NCI-H128 (cell line): ENCODE data around the gene URB1.
A peak's percentile ranks its signal among the peaks of the same experiment; 100 is the strongest.
"Not testable (repeated sequence)": the region's sequence is repeated elsewhere in the genome, so short reads cannot be mapped to it uniquely, and the experiment has no call there.

Experiments
- DNase-seq: peaks from one replicate; lab custom pipeline; 2025; ENCODE audit not compliant: unreplicated experiment; lab: John Stamatoyannopoulos, UW

Gene URB1

DNA sequence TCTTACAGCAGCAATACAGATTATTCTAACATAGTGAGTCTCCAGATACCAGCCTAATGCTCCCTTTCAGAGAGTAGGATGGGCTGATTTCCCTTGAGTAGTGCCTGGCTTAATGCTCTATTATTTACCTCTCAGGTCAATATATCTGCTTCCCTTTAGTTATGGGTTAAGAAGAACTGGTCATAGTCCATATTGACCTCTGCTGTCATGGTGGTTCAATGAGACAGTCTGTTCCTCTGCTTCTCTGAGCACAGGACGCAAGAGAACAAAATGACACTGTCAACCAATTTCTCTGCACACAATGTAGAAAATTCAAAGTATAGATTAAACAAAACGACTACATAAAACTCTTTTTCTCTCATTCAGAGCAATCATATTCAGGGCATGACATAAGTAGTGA is 91.2 kb downstream of the URB1 start:
- DNase-seq: no peak

DNA sequence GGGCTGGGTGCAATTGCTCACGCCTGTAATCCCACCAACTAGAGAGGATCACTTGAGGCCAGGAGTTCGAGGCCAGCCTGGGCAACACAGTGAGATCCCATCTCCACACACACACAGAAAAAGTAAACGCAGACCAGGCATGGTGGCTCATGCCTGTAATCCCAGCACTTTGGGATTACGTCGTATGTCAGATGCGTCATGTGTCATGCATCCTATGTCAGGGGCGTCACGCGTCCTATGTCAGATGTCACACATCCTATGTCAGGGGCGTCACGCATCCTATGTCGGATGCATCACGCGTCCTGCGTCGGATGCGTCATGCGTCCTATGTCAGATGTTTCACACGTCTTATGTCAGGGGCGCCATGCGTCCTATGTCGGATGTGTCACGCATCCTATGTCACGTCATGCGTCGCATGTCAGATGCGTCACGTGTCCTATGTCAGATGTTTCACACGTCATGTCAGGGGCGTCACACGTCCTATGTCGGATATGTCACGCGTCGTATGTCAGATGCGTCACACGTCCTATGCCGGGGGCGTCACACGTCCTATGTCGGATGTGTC is 92.6 kb downstream of the URB1 start:
- no peak for DNase-seq

DNA sequence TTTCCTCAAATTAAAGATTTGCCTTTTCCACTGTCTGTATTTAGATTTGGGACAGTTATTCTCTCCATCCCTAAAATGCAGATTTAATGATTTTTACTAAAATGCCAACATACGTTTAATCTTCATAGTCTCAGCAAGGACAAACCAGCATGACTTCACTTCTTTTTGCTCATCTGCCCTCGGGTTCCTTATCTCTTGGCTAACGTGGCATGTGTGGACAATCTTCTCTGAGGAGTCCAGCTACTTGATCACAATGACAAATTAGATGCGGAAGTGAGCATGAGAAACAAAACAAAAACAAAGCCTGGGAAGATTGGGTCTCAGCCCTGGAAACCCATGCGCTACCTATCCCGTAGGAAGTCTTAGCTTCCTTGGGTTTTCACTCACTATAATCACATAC is 93.1 kb downstream of the URB1 start:
- no peak for DNase-seq

DNA sequence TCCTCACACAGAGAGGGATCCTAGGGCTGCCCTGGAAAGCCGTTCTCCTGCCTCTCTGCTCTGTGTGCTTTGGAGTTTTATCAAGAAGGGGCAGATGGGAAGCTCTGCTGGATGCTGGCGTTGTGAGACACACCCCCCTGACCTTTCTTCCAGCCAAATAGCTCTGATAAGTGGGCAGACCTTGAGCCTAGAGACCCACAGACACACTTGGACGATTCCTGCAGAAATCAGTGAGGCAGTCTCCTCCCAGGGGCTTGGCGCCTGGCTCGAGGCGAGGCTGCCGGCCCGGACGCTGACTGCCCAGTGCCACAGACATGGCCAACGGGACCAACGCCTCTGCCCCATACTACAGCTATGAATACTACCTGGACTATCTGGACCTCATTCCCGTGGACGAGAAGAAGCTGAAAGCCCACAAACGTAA is 94.1 kb downstream of the URB1 start, which contains the start of gene MRAP:
Gene MRAP (plus strand): TSS at position 198 of the 424 bp plus-strand sequence. CDS start 117 bp downstream, at position 315.
- no peak for DNase-seq

DNA sequence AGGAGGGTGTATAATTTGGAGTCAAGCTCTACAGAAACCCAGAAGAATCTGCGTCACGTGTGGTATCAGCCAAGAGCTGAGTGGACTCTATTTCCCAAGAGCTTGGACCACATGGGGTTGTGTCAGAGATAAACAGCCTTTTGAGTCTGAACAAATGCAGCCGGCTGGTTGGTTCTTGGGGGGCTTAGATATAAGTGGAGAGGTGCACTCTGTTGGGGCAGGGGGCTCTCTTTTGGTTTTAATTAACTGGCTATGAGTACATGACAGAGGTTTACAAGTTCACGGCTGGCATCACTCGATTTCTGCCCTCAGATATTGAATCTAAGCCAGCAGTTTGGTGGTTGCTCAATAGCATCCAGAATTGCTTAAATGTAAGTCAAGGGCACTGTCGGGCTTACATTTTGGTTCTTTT is 94.7 kb downstream of the URB1 start:
- no peak for DNase-seq

DNA sequence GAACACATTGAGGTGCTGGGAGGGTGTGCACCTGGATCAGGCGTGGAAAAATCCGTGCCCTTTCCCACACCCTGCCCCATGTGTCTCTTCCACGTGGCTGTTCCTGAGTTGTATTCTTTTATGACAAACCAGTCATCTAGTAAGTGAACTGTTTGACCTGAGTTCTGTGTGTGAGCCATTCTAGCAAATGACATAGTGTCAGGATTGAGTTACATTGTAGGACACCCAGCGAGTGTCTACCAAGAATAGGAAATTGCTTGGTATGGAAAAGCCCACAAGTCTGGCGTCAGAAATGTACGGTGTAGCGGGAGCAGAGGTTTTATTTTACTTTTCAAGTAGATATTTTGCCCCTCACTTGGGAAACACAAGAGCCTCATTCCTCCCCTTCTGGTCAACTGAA is 95.4 kb downstream of the URB1 start:
- DNase-seq: no peak

DNA sequence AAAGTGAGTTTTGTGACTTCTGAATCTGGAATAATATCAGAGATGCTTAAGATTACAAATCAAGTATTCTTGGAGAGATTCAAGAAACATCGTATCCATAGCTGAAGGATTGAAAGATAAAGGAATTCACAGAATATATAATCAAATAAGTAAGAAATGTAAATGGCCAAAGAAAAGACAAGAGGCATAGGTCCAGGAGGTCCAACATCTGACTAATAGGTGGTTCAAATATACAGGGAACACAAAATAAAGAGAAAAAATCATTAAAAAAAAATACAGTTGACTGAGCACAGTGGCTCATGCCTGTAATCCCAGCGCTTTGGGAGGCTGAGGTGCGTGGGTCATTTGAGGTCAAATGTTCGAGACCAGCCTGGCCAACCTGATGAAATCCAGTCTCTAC is 107.3 kb downstream of the URB1 start:
- no peak for DNase-seq

DNA sequence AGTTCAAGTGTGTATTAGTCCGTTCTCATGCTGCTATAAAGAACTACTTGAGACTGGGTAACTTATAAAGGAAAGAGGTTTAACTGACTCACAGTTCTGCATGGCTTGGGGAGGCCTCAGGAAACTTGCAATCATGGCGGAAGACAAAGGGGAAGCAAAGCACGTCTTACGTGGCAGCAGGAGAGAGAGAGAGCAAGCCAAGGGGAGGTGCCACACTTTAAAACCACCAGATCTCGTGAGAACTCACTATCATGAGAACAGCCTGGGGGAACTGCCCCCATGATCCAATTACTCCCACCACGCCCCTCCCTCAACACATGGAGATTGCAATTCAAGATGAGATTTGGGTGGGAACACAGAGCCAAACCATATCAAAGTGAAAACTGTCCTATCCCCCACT is 109.8 kb downstream of the URB1 start:
- no peak for DNase-seq

DNA sequence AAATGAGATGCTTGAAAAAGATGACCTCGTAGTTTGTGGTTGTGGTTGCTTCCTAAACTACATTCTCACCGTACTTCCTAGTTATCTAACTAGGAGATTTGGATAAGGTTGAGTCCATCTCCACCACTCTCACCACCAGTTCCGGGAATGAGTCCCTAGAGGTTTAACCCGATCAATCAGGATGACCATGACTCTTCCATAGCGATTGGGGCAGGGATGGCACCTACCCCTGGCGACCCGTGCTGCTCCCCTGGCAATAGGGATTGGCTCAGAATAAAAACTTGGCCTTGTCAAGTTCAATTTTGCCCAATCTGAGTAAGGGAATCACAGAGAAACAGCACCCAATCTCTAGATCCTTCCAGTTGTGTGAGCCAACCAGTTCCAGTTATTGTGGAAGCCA is 111.3 kb downstream of the URB1 start:
- no peak for DNase-seq

DNA sequence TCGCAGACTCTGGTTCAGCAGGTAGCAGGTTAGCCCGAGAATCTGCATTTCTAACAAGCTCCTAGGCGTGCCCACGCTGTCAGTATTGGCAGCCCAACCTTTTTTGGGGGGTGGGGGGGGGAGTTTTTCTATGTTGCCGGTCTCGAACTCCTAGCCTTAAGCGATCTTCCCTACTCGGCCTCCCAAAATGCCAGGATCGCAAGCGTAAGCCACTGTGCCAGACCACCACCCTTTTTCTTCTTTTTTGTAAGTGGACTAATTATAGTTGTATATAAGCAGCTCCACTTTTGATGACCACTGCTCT is 113.5 kb downstream of the URB1 start:
- no peak for DNase-seq

DNA sequence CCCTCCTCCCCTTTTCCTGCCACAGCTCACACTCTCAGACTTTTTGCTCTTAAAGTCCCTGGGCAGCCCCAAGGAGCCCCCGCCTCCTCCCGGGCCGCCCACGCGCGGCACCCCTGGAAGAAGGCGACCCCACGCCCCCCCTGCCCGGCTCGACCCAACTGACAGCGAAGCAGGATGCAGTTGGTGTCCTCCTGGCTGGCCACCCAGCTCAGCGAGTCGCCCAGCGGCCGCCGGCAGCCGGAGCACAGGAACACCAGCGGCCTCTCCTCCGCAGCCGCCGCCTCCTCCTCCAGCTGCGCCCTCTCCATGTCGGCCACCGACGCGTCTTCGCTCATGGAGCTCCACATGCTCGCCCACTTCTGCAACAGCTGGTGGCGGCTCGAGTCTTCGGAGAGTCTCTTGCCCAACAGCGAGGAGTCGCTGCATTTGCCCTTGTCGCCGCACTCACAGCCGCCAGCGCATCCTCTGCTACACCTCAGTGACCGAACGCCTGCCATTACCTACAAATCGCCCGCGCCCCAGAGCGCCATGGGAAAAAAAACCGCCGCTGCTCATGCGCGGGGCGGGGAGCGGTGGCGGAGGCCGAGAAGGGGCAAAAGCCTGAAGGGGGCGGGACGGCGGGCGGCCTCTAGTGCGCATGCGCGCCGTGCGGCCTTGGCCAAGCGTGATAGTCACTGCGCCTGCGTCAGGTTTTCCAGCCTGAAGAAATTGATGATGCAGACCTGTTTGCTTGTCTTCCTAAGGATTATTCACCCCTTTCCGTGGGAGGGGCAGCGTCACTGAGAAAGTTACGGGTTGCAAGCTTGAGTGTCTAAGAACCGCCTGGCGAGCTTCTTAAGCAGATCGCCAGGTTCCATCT is 114.1 kb downstream of the URB1 start, which contains the start of gene MIS18A:
Gene MIS18A (minus strand): TSS at position 532 of the 859 bp plus-strand sequence. CDS start 35 bp downstream, at position 497.
- peak; percentile 96 for DNase-seq

DNA sequence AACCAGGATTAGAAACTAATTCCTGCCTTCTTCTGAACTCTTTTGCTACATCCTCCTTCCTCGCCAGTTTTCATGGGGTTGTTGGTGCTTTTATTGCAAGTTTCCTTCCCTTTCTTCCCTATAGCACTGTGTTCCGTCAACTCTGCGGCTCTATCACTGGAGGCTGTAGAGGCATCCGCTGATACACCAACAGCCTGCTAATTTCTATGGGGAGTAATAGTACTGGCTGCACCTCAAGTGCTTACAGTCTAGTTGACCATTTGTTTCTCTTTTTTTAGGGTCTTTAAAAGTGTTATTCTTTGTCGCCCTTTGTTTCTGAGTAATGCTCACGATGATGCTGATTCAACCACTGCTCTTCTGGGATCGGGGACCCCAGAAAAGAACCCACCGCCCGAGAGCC is 114.7 kb downstream of the URB1 start:
- DNase-seq: no peak

DNA sequence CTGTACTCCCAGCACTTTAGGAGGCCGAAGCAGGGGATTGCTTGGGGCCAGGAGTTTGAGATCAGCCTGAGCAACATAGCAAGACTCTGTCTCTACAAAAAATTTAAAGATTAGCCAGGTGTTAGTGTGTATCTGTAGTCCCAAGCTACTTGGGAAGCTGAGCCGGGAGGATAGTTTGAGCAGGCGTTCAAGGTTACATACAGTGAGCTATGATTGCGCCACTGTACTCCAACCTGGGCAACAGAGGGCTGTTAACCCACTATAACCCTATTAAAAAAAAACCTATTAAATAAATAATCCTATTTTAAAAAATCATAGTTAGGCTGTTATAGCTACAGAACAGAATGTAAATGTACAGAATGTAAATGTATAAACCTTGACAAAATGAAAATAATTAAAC is 116.1 kb downstream of the URB1 start:
- no peak for DNase-seq

DNA sequence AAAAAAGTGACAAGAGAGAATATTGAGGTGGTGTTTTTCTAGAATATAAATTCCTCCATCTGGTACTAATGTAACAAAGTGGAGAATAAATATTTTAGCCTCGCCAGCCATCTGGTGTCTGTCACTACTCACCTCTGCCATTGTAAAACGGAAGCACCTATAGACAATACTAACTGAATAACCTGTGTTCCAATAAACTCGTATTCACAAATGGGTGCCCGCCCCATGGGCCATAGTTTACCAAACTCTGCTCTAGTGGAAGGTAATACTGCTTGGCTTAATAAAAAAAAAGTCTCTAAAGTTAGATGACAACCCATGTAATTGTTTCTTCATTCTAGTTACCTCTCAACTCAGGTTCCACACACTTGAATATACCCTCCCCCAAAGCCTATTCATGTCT is 122.1 kb downstream of the URB1 start:
- no peak for DNase-seq

DNA sequence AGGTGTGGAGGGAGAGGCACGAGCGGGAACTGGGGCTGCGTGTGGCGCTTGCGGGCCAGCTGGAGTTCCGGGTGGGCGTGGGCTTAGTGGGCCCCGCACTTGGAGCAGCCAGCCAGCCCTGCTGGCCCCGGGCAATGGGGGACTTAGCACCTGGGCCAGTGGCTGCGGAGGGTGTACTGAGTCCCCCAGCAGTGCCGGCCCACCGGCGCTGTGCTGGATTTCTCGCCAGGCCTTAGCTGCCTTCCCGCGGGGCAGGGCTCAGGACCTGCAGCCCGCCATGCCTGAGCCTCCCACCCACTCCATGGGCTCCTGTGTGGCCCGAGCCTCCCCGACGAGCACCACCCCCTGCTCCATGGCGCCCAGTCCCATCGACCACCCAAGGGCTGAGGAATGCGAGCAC is 127.5 kb downstream of the URB1 start:
- DNase-seq: not testable (repeated sequence)

DNA sequence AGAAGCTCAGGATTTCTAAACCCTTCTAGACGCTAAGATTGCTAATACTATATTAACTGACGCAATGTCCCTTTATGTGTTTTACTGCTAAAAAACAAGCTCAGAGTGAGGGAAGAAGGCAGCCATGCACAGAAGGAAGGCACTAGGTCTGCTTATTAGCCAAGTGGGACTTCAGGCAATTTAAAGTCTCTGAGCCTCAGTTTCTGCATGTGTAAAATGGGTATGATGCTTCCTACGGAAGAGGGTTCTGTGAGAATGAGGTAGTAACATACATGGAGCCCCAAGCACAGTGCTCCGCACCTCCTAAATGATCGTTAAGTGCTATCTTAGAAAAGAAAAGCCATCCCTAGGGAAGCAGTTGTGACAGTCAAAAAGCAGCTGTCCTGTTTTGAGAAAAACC is 130.9 kb downstream of the URB1 start:
- no peak for DNase-seq
